Kidney glomerular epithelial cell (primary cell): ENCODE results near the gene HTD2.

Source experiments
- DNase-seq: peaks from one replicate; lab custom pipeline; 2025; lab: John Stamatoyannopoulos, UW

Gene HTD2

DNA sequence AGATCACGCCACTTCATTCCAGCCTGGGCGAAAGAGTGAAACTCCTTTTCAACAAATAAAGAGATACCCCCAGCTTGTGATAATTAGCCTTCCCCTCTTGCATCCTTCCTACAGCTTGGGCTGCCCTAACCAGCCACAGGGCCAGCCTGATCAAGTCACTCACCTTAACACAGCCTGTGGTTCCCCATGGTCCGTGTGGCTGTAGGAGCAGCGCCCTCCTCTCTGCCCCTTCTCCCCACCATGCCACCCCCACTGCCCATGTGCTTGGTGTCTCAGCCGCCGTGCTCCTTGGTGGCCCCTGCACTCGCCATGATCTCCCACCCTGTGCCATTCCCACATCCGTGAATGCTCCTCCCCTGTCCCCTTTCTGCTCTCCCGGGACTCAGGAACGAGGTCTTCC is 13.5 kb upstream of the HTD2 start:
- no peak for DNase-seq

DNA sequence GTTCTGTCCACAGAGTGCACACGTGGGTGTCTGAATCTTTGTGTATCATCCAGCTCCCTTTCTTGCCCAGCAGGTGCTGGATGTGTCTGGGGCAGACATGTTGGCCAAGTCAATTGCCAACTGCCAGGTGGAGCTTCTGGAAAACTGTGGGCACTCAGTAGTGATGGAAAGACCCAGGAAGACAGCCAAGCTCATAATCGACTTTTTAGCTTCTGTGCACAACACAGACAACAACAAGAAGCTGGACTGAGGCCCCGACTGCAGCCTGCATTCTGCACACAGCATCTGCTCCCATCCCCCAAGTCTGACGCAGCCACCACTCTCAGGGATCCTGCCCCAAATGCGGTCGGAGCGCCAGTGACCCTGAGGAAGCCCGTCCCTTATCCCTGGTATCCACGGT is 12.8 kb upstream of the HTD2 start:
- DNase-seq = no peak

DNA sequence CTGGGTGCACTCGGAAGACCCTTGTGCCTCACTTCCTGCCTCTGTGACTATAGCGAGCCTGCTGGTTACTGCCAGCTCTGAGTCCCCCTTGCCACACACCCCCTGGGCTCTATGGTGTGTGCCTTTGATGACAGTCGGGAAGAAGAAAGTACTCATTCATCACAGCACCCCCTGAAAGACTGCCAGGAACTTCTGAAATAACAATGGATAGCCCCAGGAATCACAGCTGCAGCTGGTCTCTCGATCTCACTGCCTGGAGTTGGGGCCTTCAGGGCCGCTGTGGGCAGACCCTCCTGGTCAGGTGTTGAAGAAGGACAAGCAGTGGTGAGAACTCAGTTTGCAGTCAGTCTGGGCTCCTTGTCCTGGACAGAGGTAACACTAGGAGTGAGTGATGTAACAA is 10.1 kb upstream of the HTD2 start:
- DNase-seq = no peak

DNA sequence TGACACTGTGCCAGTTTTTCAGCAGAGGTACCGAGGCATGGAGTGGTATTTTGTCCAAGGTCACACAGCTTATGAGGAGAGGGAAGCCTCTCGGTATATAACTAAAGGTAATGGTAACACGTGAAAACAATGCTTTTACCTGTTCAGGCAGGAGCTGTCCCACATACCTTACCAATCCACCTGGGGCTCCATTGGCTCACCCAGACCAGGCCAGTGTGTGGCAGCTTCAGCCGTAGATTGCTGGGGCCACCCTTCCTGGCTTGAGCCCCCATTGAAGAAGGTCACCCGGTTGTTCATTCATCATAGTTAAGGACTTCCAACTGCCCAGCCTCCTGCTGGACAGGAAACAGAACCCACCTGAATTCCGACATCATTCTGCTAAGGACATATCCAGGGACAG is 9.5 kb upstream of the HTD2 start:
- DNase-seq = no peak

DNA sequence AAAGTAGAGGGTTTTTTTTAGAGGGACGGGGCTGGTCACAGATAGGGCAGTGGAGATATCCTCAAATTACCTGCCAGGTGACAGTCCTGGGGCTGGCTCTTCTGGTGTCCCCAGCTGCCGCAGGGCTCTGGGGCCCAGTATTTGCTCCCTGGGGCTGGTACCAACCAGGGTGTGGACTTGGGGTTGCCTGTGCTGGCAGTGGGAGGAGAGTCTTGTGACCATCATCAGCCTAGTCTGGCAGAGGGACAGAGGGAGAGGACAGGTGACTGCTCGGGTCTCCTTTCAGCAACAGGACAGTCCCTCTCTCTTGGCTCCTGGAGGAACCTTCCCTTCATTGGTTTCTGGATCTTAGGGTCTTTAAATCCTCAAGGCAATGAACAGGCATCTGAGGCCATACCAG is 8.1 kb upstream of the HTD2 start:
- no peak for DNase-seq

DNA sequence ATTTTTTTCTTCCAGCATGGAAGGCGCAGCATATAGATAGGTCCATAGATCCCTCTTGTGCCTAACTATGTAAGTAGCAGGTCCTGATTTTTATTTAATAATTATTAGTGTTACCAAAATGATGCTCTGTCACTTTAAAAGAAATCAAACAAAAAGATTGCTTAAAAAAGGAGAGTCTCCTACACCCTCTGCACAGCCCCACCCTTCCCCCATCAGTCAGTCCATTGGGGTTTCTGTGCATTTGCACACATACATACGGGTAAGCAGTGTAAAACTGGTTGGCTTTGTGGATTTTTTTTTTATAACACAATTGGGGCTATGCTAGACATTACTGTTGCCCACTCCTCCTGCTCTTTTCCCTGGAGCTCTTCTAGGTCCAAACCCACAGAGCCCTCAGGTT is 7.2 kb upstream of the HTD2 start:
- DNase-seq = no peak

DNA sequence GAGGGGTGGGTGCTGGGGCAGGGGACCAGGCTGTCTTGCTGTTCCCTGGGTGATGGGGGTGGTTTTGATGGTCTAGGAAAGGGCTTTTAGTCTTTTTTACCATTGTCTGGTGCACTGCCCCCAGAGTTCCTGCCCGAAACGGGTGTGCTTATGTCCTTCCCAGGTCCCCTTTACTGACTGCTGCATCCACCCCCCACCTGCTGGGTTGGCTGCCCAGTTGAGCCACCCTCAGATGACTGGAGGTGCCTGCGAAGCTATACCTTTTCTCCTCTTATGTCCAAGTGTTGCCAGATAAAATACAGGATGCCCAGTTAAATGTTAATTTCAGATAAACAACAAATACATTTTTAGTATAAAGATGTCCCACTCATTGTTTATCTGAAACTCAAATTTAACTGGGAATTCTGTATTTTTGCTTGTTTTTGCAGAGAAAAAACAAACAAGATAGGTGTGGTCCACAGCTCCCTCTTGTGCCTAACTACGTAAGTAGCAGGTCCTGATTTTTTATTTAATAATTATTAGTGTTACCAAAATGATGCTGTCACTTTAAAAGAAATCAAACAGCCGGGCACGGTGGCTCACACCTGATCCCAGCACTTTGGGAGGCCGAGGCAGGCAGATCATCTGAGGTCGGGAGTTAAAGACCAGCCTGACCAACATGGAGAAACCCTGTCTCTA is 6.3 kb upstream of the HTD2 start:
- no peak for DNase-seq

DNA sequence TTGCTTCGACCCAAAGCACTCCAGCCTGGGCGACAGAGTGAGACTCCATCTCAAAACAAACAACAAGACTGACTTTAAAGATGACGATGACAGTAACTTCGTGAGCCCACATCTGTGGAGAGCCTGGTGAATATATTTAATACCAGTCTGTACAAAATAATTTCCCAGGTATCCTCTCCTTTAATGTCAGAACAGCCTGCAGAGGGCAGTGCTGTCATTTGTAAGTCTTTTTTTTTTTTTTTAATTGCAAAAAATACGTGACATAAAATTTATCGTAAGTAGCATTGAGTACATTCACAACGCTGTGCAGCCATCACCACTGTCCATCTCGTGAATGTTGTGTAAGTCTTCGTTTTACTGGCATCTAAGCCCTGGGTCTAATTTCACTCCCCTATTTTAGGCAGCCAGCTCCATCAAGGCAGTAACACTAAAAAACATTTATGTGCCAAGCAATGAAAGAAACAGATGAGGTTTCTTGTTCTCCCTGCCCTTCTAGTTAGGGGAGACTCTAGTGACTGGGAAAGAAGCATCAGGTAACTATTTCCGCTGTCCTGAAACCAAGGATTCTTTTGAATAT is 1.4 kb downstream of the HTD2 start:
- DNase-seq = peak; percentile 42

DNA sequence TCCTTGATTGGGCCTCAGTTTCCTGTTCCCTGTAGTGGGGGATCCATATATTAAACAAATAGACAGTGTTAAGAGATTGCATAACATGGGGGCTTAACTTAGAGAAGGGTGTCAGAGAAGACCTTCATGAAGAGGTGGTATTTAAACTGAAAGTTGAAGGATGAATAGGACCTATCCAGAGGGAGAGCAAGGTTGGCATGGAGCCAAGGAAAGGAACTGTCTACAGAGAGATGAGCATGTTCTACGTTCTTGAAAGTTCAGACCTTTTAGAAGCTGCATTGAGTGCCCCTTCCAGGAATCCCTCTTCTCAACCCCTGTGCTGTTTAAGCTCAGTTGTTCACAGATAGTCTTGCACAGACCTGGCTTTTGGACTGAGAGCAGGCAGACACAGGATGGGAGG is 2.4 kb downstream of the HTD2 start:
- peak; percentile 11 for DNase-seq

DNA sequence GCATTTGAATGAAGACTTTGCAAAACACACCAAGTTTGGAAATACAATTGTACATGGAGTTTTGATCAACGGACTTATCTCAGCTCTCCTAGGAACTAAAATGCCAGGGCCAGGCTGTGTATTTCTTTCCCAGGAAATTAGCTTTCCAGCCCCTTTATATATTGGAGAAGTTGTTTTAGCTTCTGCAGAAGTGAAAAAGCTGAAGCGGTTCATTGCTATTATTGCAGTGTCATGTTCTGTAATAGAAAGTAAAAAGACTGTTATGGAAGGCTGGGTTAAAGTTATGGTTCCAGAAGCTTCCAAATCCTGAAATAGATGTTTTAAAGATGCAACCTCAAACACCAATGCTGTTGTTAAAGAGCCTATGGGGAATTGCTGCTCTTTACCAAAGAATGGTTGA is 11.5 kb downstream of the HTD2 start:
- no peak for DNase-seq

DNA sequence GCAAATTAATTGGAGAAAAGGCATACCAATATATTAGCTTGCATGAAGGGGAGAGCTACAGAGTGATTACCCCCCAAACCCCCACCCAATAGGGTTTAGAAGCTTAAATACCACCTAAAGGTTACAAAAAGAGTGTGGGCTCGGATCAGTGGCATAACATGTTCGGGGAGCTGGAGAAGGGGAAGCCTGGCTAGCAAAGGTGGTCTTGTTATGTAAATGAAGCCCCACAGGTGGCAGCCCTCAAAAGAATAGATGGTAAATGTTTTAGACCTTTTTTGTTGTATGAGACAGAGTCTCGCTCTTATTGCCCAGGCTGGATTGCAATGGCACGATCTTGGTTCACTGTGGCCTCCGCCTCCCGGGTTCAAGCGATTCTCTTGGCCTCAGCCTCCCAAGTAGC is 15.5 kb downstream of the HTD2 start:
- DNase-seq = no peak

DNA sequence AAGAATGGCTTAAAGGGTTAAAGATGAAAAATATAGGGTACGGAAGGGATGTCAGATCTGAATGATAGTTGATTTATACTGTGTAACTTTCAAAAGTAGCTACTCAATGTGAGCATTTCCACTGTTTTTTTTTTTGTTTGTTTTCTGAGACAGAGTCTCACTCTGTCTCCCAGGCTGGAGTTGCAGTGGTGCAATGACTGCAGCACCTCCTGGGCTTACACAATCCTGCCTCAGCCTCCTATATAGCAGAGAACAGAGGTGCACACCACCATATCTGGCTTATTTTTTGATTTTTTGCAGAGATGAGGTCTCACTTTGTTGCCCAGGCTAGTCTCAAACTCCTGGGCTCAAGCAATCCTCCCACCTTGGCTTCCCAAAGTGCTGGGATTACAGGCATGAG is 16.5 kb downstream of the HTD2 start:
- DNase-seq = no peak

DNA sequence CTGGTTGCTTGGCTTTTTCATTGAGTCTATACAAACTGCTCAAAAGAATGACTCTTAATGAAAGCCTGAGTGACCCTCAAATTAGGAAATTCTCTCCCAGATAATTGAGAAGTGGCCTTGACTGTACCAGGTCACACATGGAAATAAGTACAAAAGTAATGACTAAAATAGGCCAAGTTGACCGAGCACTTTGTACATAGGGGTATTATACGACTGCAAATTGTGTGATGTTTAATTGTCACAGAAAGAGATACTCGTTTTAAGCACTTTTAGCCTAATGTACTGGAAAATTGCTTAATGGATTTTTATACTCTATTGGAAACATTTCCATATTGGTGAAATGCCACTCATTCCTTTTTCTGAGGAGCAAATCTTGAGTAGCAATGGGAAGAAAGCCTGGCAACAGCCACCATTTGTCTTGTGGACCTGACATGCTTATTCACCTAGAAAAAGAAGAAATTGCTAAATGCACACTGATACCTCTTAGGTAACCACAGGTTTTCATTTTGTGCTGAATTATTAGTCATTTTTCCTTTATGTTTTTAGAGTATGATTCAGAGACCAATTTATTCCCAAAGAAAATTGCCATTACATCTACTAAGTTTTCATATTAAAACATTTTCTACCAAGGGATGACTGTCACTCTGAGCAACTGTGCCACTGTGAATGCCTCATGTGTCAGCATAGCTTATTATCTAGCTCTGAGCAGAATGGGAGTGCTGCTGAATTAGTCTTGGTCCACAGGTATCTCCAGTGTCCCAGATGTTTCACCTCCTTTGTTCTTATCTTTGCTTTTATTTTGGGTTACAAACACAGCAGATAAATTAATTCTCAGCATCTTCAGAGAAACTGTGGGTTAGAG is 17.4 kb downstream of the HTD2 start:
- no peak for DNase-seq

DNA sequence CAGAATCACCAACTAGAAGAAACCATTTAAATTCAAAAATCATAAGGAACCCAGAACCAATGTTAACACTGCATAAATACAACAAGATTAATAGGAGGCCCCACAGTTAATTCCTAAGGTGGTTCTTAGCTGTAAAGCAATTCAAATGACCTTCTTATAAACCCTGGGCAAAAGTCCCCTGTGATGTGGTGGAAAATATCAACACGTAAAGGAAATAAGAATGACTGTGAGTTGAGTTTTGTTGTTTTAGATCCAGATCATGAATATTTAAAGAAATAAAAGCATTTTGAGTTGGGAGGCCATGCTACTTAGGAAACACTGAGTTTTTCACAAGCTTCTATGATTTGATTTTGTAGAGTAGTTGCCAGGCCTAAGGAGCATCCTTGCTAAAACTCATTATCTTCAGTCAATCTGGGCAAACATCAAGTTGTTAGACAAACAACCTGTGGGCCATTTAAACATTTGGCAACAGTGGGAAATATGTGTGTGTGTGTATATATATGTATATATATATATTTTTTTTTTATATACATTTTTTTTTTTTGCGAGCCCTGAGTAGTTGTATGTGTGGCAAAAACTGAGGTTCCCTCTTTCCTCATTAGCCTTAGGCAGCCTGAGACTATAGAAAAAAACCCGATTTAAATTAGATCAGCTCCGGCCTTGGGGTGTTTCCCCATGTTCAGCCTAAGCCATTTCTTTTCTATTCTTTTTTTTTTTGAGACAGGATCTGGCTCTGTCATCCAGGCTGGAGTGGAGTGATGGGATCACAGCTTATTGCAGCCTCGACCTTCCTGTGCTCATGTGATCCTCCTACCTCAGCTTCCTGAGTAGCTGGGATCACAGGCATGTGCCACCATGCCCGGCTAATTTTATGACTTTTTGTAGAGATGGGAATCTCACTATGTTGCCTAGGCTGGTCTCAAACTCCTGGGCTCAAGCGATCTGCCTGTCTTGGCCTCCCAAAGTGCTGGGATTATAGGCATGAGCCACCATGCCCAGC is 18.4 kb downstream of the HTD2 start:
- DNase-seq = no peak

DNA sequence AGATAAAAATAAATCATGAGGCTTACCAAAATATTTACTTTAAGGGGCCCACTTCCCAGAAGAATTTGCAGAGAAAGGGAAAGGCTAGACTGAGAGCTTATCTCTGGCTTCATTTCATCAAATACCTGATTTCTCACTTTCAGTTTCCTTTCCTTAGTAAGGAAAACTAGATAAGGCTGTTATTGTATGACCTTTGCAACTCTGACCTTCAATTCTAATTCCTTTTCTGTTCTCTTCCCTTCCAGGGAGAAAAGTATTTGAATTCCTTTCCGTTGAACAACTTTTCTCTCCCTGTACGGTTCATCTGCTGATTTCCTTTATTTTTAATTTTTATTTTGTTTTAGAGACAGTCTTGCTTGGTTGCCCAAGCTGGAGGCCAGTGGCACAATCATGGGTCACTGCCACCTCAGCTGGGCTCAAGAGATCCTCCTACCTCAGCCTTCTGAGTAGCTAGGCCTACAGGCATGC is 19.2 kb downstream of the HTD2 start:
- peak; percentile 68 for DNase-seq

DNA sequence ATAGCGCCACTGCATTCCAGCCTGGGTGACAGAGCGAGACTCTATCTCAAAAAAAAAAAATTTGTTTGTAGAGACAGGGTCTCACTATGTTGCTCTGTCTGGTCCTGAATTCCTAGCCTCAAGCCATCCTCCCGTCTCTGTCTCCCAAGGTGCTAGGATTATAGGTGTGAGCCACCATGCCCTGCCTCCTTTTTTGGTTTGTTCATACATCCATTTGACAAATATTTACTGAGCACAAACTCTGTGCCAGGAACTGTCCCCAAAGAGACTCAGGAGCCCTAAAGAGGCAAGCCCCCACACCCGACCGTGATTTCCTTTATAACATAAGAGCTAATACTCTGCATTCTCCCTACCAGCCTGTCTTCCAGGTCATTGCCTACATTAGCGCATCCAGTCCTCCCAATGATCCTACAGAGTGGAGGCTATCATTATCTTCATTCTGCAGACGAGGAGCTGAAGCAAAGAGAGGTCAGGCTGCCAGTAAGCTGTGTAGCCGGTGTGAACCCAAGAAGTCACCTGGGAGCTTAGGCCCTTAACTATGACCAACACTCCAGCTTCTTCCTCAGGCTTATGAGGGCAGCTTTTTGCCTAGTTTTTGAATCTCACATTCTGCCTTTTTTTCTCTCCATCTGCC is 20.1 kb downstream of the HTD2 start:
- no peak for DNase-seq

DNA sequence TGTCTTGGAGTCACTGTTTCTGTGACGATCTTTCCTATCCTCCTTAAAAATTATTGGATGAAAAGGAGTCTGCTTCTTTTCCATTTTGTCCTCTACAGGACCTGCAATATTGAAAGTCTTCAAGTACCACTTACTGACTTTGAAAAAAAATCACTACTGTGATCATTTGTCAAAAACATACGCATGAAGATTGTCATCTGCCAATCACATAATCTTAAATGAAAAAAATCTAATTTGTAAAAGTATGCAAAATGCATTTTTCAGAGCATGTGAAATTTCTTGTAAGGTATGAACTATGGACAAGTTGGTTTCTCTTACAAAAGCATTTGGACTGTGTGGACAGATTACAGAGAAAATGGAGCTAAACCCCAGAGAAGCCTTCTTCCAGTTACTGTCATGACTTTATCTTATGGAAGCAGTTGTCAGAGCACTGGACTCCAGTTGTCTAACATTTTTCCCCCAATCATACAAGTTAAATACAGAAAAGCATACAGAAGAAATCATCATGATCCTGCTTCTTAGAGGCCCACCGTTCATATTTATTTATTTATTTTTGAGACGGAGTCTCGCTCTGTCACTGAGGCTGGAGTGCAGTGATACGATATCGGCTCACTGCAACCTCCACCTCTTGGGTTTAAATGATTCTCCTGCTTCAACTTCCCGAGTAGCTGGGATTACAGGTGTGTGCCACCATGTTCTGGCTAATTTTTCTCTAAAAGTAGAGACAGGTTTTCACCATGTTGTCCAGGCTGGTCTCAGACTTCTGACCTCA is 23.0 kb downstream of the HTD2 start:
- no peak for DNase-seq

DNA sequence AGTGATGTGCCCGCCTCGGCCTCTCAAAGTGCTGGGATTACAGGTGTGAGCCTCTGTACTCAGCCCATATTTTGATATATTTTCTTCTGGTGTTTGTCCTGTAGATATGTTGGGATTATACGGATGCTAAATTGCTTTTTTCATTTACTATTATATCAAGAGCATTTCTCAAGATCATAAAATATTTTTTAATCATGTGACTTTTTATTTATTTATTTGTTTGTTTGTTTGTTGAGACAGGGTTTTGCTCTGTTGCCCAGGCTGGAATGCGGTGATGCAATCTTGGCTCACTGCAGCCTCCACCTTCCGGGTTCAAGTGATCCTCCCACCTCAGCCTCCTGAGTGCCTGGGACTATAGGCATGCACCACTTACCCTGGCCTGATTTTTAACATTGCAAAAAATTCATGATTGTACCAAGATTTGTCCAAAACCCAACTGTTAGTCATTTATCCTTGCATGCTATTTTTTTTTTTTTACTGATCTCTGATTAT is 23.6 kb downstream of the HTD2 start:
- no peak for DNase-seq

DNA sequence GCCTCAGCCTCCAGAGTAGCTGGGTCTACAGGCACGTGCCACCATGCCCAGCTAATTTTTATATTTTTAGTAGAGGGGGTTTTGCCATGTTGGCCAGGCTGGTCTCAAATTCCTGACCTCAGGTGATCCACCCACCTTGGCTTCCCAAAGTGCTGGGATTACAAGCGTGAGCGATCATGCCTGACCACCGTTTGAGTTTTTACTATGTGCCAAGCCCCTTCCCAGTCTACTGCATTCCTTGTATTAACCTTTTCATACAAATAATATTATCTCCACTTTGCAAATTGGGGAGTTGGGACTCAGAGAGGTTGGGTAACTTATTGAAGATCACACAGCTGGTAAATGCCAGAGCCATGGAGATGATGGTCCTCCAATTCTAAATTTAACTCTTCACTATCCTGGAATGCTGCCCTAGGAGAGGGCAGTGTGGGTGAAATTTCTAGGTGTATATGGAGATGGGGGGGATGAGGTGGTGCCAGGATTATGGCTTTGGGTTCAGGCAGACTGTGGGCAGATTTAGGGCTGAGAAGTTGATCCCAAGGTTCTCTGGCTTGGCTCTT is 25.4 kb downstream of the HTD2 start:
- DNase-seq = no peak

DNA sequence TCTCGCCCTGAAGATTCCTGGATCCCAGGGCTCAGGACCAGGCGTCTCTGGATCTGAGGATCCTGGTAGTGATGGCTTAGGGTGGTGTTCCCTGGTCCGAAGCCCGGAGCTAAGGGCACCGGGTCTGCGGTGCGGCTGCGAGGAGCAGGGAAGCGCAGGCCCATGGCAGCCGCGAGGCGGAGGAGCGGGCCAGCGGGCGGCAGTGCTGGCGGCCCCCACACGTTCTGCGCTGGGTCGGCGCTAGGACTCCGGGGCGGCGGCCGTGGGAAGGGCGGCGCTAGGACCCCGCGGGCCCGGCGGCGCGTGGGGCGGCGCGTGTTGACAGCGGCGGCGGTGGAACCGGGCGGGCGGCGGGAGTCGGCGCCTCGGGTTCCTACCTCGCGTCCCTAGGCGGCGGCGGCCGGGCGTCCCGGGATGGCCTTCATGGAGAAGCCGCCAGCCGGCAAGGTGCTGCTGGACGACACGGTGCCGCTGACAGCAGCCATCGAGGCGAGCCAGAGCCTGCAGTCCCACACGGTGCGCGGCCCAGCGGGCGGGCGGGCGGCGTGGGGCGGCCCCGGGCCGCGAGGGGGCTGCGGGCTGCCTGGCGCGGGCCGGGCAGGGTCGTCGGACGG is 26.4 kb downstream of the HTD2 start, which contains the start of gene PXK:
Gene PXK (plus strand): TSS at position 318 of the 614 bp plus-strand sequence. CDS start 97 bp downstream, at position 415.
- DNase-seq = peak; percentile 48
